Natural killer cell treated with Interleukin-12 subunit alpha and Interleukin-12 subunit beta and Interleukin-15 and Interleukin-18, amount 100 ng/mL, for 72 hours (primary cell): ENCODE measurements around the gene TLE5. TPM values are rescaled to one million over a fixed set of nuclear protein-coding genes. Genes with fewer than 3 reads are reported as not detected.
A peak's percentile ranks its signal among the peaks of the same experiment; 100 is the strongest.
"Not testable (repeated sequence)": the region's sequence is repeated elsewhere in the genome, so short reads cannot be mapped to it uniquely, and the experiment has no call there.

Experiments used
- ATAC-seq, 2 donors: fragments of 150-1000 bp; cut with Tn5 transposase in 1 of 2; sonication (Bioruptor Pico), chemical (Tn5 transposase) in 1 of 2; 2 replicates each; pipeline ENCODE4 v1.10.0; 2021
- DNase-seq: peaks from one replicate; pipeline ENCODE4 v3.0.0; 2022; ENCODE audit warnings: low spot score
- H3K27ac Mint-ChIP-seq, 2 donors: 1 replicate in 1 of 2; 2 replicates in 1 of 2; pipeline ENCODE4 v1.8.0; 2022; ENCODE audit warnings: mixed read lengths in 2 of 2, mild to moderate bottlenecking in 1 of 2, moderate library complexity in 1 of 2
- H3K27me3 Mint-ChIP-seq, 2 donors: 1 replicate in 1 of 2; 2 replicates in 1 of 2; pipeline ENCODE4 v1.8.0; 2022; ENCODE audit warnings: mixed read lengths in 2 of 2
- H3K36me3 Mint-ChIP-seq: one replicate; pipeline ENCODE4 v1.8.0; 2022; ENCODE audit warnings: mixed read lengths
- H3K4me1 Mint-ChIP-seq, 2 donors: 1 replicate in 1 of 2; 2 replicates in 1 of 2; pipeline ENCODE4 v1.8.0; 2022; ENCODE audit warnings: low read depth in 2 of 2, mixed read lengths in 2 of 2, mild to moderate bottlenecking in 1 of 2
- H3K4me3 Mint-ChIP-seq: one replicate; pipeline ENCODE4 v1.8.0; 2022; ENCODE audit warnings: mixed read lengths
- H3K9me3 Mint-ChIP-seq: 2 replicates; pipeline ENCODE4 v1.8.0; 2022; ENCODE audit warnings: mixed read lengths
- total RNA-seq, 2 donors: library from RNA; stranded (reverse); gene quantifications; one replicate each; pipeline ENCODE4 v1.2.3, GENCODE V29; 2022

The TLE5 gene
- total RNA-seq, 2 donors from 2014 or later: 242 to 309 TPM

DNA sequence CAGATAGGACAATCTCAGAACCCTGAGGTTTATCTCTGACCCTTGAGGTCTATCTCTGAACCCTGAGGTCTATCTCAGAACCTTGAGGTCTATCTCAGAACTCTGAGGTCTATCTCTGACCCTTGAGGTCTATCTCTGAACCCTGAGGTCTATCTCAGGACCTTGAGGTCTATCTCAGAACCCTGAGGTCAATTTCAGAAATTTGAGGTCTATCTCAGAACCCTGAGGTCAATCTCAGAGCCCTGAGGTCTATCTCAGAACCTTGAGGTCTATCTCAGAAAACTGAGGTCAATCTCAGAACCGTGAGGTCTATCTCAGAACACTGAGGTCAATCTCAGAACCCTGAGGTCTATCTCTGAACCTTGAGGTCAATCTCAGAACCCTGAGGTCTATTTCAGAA lies 35.5 kb downstream of the TLE5 start:
- ATAC-seq (no peak), DNase-seq (no peak)
- Mint-ChIP-seq H3K27ac (no peak overlapping the region), H3K4me3 (no peak overlapping the region), H3K4me1 (peaks cover 0 to 8% of the 10 kb centered on the region in 2 donors), H3K36me3 (no peaks in the 10 kb centered on the region), H3K9me3 (no peaks in the 10 kb centered on the region), H3K27me3 (peaks cover 0 to 9% of the 10 kb centered on the region in 2 donors)

DNA sequence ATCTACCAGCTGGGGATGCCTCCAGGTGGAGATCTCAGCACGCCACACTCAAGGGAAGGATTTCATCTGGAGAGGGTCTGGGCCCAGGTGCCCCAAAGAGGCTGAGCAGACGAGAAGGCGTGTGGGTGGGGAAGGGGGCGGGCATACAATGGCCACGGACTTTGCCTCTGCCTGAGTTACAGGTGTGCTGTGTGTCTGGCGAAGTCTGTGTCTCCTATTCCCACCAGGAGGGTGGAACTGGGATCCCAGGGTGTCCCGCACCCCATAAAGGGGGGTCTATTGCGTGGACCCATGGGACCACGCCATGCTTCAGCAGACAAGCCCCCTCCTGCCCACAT lies 36.8 kb downstream of the TLE5 start:
- no peak for DNase-seq
- H3K27ac Mint-ChIP-seq: no peak overlapping the region
- no peaks in the 10 kb centered on the region for H3K9me3 Mint-ChIP-seq
- peaks cover 0 to 9% of the 10 kb centered on the region in 2 donors for H3K27me3 Mint-ChIP-seq
- H3K4me3 Mint-ChIP-seq: no peak overlapping the region
- no peaks in the 10 kb centered on the region for H3K36me3 Mint-ChIP-seq
- H3K4me1 Mint-ChIP-seq: peaks cover 0 to 8% of the 10 kb centered on the region in 2 donors
- no peak for ATAC-seq

DNA sequence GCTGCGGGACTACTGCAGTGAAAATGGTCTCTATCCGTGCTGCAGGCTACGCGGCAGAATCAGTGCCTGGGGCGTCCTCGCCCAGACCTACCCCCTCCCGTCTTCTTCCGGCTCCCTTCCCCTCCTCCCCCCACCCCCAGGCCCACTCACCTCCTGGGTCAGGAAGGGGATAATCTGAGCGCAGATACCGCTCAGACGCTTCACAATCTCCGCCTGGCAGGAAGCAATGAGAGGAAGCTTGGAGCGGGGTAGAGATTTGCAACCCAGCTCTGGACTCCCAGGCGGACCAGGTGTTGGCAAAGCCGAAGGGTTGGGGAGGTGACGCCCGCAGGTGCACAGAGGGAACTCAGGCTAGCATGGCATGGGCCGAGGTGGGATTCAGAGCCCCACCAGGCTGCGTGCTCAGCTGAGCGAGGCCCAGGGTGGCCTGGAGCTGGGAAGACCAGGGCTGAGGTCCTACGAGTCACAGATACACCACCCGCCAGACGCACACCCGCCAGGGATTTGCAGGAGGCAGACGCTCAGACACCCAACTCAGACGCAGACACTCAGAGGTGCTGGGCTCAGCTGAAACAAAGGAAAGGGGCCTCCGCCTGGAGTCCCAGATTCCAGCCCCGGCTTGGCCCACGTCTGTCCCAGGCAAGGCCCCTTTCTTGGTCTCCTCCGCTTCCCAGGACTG lies 37.3 kb downstream of the TLE5 start:
- H3K27ac Mint-ChIP-seq: no peak overlapping the region
- no peaks in the 10 kb centered on the region for H3K9me3 Mint-ChIP-seq
- no peak overlapping the region for H3K4me3 Mint-ChIP-seq
- H3K4me1 Mint-ChIP-seq: peaks cover 0 to 4% of the 10 kb centered on the region in 2 donors
- peaks cover 0 to 4% of the 10 kb centered on the region in 2 donors for H3K27me3 Mint-ChIP-seq
- DNase-seq: no peak
- peak in 1 of 2 donors; percentile 15 for ATAC-seq
- no peaks in the 10 kb centered on the region for H3K36me3 Mint-ChIP-seq

DNA sequence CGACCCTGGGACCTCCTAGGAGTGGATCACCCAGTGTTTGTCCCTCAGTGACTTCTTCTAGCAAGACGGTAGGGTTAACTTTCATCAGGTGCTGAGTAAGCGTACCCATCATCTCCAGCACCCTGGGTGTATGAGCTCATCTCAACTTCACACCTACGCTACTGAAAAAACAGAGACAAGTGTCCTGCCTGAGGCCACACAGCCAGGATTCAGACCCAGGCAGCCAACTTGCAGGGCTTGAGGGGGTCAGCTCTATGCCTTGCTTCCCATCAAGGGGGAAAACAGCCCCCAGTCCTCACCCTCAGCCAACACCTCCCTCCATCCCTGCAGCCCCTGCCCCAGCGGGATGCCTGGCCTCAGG lies 37.8 kb downstream of the TLE5 start:
- H3K4me3 Mint-ChIP-seq: no peak overlapping the region
- H3K36me3 Mint-ChIP-seq: no peaks in the 10 kb centered on the region
- DNase-seq (no peak), ATAC-seq (peak in 1 of 2 donors; percentile 65)
- no peak overlapping the region for H3K27ac Mint-ChIP-seq
- H3K9me3 Mint-ChIP-seq: no peaks in the 10 kb centered on the region
- H3K4me1 Mint-ChIP-seq: peaks cover 0 to 4% of the 10 kb centered on the region in 2 donors
- H3K27me3 Mint-ChIP-seq: peaks cover 0 to 3% of the 10 kb centered on the region in 2 donors

DNA sequence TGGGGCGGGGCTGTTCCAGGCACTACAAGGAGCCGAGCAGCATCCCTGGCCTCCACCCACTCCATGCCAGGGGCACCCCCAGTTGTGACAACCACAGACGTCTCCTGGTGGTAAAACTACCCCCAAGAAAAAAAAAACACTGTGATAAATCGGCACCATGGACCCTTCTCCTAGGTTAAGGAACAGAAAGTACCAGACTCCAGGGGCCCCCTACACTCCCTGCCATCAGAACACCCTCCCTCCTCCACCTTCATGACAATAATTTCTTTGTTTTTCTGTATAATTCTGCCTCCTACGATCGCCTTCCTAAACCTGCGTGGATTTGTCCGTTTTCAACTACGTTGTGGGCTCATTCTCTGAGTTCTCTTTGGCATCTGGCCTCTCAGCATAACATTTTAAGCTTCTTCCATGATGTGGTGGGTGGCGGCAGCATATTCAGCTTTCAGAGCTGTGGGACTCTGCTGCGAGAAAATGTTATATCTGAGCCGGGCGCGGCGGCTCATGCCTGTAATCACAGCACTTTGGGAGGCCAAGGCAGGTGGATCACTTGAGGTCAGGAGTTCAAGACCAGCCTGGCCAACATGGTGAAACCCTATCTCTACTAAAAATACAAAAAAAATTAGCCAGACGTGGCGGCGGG lies 41.9 kb downstream of the TLE5 start:
- H3K9me3 Mint-ChIP-seq: no peaks in the 10 kb centered on the region
- no peaks in the 10 kb centered on the region for H3K36me3 Mint-ChIP-seq
- H3K4me3 Mint-ChIP-seq: no peak overlapping the region
- H3K27ac Mint-ChIP-seq: no peak overlapping the region
- H3K4me1 Mint-ChIP-seq: peaks cover 0 to 4% of the 10 kb centered on the region in 2 donors
- DNase-seq: no peak
- H3K27me3 Mint-ChIP-seq: peaks cover 0 to 3% of the 10 kb centered on the region in 2 donors
- peak in 1 of 2 donors; percentile 20 for ATAC-seq

DNA sequence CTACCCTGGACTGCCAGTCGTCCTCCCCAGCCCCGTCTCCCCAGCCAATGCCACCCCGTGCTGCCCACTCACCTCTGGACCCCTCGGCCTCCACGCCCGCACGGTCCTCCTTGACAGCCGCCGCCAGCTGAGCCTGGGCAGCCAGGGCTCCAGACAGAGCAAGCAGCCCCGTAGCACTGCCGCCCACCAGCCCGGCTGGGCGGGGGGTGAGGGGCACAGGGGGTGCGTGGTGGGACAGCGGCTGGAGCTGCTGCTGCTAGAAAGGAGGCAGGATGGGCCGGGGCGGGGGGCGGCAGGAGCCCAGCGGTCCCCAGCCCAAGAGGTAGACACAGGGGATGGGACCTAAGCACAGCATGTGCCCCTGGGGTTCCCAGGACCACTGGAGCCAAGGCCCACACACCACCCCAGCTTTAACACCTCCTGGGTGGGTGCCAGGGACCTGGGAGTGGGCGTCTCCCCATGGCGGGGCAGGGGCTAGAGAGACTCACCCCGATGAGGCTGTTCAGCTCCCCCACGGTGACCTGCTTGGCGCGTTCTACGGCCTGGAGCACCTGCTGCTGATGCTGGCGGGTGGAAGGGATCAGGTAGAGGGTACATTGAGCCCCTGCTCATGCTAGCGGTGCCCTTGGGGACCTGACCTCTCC lies 43.0 kb downstream of the TLE5 start:
- no peak for DNase-seq
- H3K4me1 Mint-ChIP-seq: peaks cover 0 to under 1% of the 10 kb centered on the region in 2 donors
- H3K36me3 Mint-ChIP-seq: no peaks in the 10 kb centered on the region
- H3K27me3 Mint-ChIP-seq: peaks cover 0 to under 1% of the 10 kb centered on the region in 2 donors
- no peak for ATAC-seq
- no peaks in the 10 kb centered on the region for H3K9me3 Mint-ChIP-seq
- no peak overlapping the region for H3K4me3 Mint-ChIP-seq
- no peak overlapping the region for H3K27ac Mint-ChIP-seq

DNA sequence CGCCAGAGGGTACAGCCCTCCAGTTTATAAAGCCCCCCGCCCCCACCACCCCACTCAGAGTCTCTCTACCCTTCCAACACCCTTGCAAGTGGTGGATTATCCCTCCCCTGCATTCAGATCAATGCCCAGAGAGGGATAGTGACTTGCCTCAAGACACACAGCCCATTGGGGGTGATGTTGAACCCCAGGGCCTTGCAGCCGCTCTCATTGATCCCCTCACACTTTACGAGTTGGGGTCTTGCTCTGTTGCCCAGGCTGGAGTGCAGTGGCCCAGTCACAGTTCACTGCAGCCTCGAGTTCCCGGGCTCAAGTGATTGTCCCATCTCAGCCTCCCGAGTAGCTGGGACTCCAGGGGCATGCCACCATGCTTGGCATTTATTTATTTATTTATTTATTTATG lies 44.4 kb downstream of the TLE5 start:
- DNase-seq: no peak
- no peaks in the 10 kb centered on the region for H3K27me3 Mint-ChIP-seq
- H3K9me3 Mint-ChIP-seq: no peaks in the 10 kb centered on the region
- H3K4me1 Mint-ChIP-seq: no peaks in the 10 kb centered on the region
- no peaks in the 10 kb centered on the region for H3K36me3 Mint-ChIP-seq
- ATAC-seq: no peak
- no peak overlapping the region for H3K27ac Mint-ChIP-seq
- no peak overlapping the region for H3K4me3 Mint-ChIP-seq

DNA sequence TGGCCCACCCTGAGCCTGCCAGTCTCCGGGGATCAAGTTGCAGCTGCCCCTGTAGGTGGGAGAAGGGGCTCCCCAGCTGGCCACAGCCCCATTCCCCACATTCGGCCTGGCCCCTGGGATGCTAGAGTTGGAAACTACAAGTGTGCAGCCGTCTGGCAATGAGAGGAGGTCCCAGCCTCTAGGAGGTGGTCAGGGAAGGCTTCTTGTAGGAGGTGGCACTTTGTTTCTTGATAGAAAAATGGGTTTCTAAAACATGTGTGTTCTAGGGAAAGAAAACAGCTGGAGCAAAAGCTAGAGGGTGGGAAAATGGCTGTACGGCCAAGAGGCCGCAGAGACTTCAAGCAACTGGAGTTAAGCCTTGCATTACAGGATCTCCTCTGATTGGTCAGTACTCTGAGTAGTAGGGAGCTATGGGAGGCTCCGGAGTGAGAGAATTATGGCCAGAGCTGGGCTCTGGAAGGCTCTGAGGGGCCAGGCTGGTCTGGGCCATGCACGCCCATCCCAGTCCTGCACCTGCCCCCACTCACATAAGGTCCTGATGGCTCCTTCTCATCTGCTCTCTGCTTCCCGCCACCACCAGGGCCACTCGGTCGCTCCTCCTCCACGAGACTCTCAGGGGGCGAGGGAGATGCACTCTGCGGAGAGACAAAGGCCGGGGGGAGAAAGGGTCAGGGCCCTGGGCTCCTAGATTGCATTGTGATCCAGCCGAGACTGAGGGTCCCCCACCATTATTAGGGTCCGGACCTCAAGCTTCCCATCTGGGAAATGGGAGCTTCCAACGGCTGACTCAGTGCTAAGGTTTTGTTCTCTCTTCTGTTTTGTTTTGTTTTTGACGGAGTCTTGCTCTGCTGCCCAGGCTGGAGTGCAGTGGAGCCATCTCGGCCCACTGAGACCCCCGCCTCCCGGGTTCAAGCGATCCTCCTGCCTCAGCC lies 46.9 kb downstream of the TLE5 start:
- Mint-ChIP-seq H3K27me3 (no peaks in the 10 kb centered on the region), H3K27ac (no peak overlapping the region), H3K4me1 (no peaks in the 10 kb centered on the region), H3K4me3 (no peak overlapping the region), H3K9me3 (no peaks in the 10 kb centered on the region), H3K36me3 (no peaks in the 10 kb centered on the region)
- ATAC-seq: no peak
- no peak for DNase-seq

DNA sequence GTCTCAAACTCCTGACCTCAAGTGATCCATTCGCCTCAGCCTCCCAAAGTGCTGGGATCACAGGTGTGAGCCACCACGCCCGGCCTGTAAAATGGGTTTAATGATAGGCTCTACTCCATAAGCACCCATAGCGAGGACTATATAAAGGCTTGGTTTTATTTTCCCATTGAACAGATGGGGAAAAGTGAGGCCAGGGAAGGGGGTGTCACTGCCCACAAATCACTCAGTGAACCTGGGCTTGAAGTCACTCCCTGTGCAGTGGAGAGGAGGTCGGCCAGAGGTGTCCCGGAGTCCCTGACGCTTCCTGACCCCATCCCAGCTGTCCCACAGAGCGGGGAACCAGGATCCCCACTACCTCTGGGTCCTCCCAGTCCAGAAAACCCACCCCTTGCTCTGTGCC lies 48.2 kb downstream of the TLE5 start:
- no peak overlapping the region for H3K27ac Mint-ChIP-seq

DNA sequence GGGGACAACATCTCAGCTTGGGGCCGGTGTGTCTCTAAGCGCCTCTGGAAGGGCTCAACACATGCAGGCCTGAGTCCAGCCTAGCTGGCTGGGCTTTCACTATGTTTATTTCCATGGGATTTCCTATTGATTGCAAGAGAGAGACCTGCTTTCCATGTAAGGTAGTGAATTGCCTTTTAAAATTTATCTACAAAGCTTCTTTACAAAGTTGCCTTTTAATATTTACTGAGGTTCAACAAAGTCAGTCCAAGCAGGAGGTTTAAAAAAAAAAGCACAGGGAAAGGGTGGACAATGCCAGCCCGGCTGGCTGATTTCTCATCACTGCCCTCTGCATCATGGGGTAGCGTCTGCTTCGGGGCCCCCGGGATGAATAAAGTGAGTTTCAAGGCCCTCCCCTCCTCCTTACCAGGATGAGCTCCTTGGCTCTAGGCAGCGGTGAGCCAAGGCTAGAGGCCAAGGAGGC lies 49.0 kb downstream of the TLE5 start:
- Mint-ChIP-seq H3K36me3 (no peaks in the 10 kb centered on the region), H3K4me1 (no peaks in the 10 kb centered on the region), H3K4me3 (no peak overlapping the region), H3K27ac (no peak overlapping the region), H3K27me3 (no peaks in the 10 kb centered on the region), H3K9me3 (no peaks in the 10 kb centered on the region)
- ATAC-seq: no peak
- no peak for DNase-seq

More for the DNA sequence above, 48.2 kb downstream of the TLE5 start:
- DNase-seq (no peak), ATAC-seq (no peak)
- H3K27me3 Mint-ChIP-seq: no peaks in the 10 kb centered on the region
- H3K36me3 Mint-ChIP-seq: no peaks in the 10 kb centered on the region
- no peak overlapping the region for H3K4me3 Mint-ChIP-seq
- H3K4me1 Mint-ChIP-seq: no peaks in the 10 kb centered on the region
- no peaks in the 10 kb centered on the region for H3K9me3 Mint-ChIP-seq

DNA sequence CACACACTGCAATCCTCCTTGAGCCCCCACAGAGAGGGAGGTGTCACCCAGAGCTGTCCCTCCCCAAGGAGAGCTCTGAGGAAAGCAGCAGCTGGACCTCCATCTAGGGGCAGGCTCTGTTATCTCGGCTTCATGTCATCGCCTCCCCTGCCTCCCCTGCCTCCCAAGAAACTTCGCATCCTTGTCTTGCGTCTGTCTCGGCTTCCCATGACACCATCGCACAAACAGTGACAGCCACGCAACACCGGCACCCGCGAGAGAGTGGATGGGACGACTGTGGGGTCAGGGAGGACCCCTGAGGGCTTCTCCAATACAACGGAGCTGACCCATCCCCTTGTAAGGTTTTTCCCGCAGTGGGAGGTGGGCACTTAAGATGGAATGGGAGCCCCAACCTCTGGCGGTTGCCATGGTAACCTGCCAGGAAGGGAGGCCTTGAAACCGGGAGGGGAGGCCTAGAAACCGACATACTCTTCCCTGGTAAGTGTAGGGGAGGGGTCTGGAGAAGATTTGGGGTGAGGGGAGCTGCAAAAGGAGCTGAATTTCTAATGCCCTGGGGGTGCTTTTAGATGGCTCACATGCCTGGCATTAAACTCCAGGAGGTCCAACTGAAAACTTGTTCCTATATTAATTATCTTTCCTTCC lies 49.6 kb downstream of the TLE5 start:
- no peaks in the 10 kb centered on the region for H3K9me3 Mint-ChIP-seq
- no peaks in the 10 kb centered on the region for H3K27me3 Mint-ChIP-seq
- H3K4me1 Mint-ChIP-seq: no peaks in the 10 kb centered on the region
- ATAC-seq (no peak), DNase-seq (no peak)
- H3K4me3 Mint-ChIP-seq: no peak overlapping the region
- no peaks in the 10 kb centered on the region for H3K36me3 Mint-ChIP-seq
- H3K27ac Mint-ChIP-seq: no peak overlapping the region

DNA sequence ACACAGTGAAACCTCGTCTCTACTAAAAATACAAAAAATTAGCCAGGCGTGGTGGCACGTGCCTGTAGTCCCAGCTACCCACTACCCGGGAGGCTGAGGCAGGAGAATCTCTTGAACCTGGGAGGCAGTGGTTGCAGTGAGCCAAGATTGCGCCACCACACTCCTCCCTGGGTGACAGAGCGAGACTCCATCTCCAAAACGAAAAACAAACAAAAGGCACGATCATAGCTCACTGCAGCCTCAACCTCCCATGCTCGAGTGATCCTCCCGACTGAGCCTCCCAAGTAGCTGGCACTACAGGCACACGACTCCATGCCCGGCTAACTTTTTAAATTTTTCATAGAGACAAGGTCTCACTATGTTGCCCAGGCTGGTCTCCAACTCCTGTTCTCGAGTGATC lies 50.2 kb downstream of the TLE5 start:
- H3K9me3 Mint-ChIP-seq, H3K27me3 Mint-ChIP-seq, H3K36me3 Mint-ChIP-seq, H3K4me3 Mint-ChIP-seq, DNase-seq, H3K27ac Mint-ChIP-seq, H3K4me1 Mint-ChIP-seq, ATAC-seq: not testable (repeated sequence)

DNA sequence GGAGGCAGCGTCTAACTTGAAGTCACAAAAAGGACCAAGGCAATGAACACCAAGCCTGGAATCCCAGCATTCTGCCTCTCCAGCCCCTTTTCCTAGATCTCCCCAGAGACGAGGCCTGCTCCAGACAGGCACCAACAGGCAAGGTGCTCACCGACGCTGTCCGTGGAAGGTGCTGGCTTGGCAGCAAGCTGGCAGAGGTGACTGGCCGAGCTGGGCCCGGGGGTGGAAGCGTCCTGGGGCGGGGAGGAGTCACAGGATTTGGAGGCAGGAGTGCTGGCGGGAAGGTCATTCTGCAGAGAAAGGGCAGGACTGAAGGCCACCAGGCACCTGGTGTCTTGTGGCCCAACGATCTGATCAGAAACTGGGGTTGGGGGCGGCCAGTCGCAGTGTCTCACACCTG lies 51.4 kb downstream of the TLE5 start:
- no peak overlapping the region for H3K27ac Mint-ChIP-seq
- no peak for ATAC-seq
- H3K4me3 Mint-ChIP-seq: no peak overlapping the region
- H3K36me3 Mint-ChIP-seq: no peaks in the 10 kb centered on the region
- no peaks in the 10 kb centered on the region for H3K27me3 Mint-ChIP-seq
- no peaks in the 10 kb centered on the region for H3K4me1 Mint-ChIP-seq
- no peaks in the 10 kb centered on the region for H3K9me3 Mint-ChIP-seq
- DNase-seq: no peak
